Fibroblast of peridontal ligament (primary cell): ENCODE data around the gene PSG6.
"Not testable (repeated sequence)": the region's sequence is repeated elsewhere in the genome, so short reads cannot be mapped to it uniquely, and the experiment has no call there.

Experiments
- DNase-seq: peaks from one replicate; pipeline ENCODE4 v3.0.0-alpha.2; 2010; ENCODE audit errors: extremely low read depth

Gene PSG6

DNA sequence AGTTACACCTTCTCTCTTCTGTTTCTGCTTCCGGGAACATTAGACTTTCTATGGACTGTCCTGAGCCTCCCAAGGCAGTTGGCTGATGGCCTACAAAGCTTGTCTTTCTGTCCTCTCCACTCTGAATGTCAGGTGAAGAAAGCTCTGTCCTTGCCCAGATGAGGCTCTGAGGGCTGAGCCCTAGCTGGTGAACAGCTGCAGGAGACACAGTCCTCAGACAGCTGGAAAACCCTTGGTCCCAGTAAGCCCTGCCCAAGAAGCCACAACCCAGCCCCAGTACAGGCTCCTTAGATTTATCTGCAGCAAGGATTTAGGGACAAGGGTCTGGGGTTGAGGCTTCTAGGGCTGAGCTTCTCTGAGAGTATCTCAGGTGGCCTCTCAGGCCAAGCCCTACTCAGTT lies 64.5 kb downstream of the PSG6 start:
- DNase-seq, result not testable (repeated sequence)

DNA sequence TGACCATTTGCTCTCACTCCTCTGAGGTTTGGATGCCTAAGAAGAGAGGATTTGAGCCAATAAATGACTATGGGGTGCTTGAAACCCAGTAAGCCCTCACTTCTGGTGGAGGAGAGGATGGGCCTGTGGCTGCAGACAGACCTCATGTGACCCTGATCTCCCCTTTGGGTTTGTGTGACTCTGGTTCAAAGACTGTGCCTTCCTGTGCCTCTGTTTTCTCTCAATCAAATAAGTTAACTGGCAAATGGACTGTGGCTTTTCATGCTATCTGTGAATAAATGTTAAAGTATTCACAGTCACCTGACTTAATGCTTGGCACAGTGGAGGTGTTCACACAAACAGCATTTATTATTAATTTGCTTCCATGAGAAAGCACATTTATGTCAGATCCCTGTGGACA lies 64.9 kb downstream of the PSG6 start:
- DNase-seq, result peak; percentile 25
